K562 (cell line): Measurements from ENCODE around the gene SLC39A6. TPM values are rescaled to one million over a fixed set of nuclear protein-coding genes. Genes with fewer than 3 reads are reported as not detected.
A peak's percentile ranks its signal among the peaks of the same experiment; 100 is the strongest.

Source experiments
- ATAC-seq: fragments of 200-7000 bp; cut with Tn5 transposase; 3 replicates; pipeline ENCODE4 v1.9.1; 2020; ENCODE audit warnings: moderate library complexity
- BruUV-seq: library from RNA; stranded (reverse); fragments of 400-500 nt; replicated peaks from 2 replicates; lab custom pipeline; 2021; lab: Mats Ljungman, UMichigan
- CTCF ChIA-PET: fragments of 300-600 bp; formaldehyde crosslinking; extraction: SDS; loops from one replicate; lab custom pipeline; 2021; ENCODE audit warnings: low intra/inter-chr PET ratio; lab: Yijun Ruan, JAX
- POLR2A ChIA-PET: fragments of 300-600, 350-650 bp; sonication (Branson Sonifier 250); formaldehyde crosslinking; extraction: SDS; loops from one replicate; lab custom pipeline; 2021; ENCODE audit warnings: antibody characterized with exemption, inconsistent platforms; lab: Yijun Ruan, JAX
- DNase-seq, 4 experiments: peaks; one replicate each; pipeline versions ENCODE4 v3.0.0 to v3.0.0-alpha.2; 2011 to 2018; ENCODE audit warnings: low spot score in 3 of 4, mixed read lengths in 3 of 4; ENCODE audit errors: extremely low read depth in 1 of 4
- FAIRE-seq: peaks from 2 replicates; lab custom pipeline; 2011; peaks lifted over from hg19 to GRCh38; lab: Jason Lieb, UNC
- H2AFZ ChIP-seq: 2 replicates; pipeline ENCODE4 v1.6.0; 2011; ENCODE audit warnings: low read depth, low read length, control low read depth, inconsistent platforms
- H3K27ac ChIP-seq: fragments of 200-600 bp; 3 replicates; pipeline ENCODE4 v1.8.0; 2011; ENCODE audit warnings: low read depth, mild to moderate bottlenecking, control low read depth, inconsistent platforms, low read length, moderate library complexity, mixed read lengths; ENCODE audit errors: extremely low read depth
- H3K27me3 ChIP-seq, 2 experiments: fragments of 300-600 bp in 1 of 2; 2 replicates in 1 of 2; 3 replicates in 1 of 2; pipeline versions ENCODE4 v1.6.0 to v1.8.0; 2011; ENCODE audit warnings: inconsistent platforms in 2 of 2, low read length in 2 of 2, mild to moderate bottlenecking in 1 of 2, mixed read lengths in 1 of 2, moderate library complexity in 1 of 2; ENCODE audit not compliant: control insufficient read depth in 2 of 2, insufficient read depth in 2 of 2
- H3K36me3 ChIP-seq: fragments of 300-600 bp; 3 replicates; pipeline ENCODE4 v1.8.0; 2011; ENCODE audit warnings: mild to moderate bottlenecking, low read length, inconsistent platforms; ENCODE audit not compliant: control insufficient read depth, insufficient read depth
- H3K4me1 ChIP-seq, 2 experiments: fragments of 200-600 bp in 1 of 2; replicated peaks in 1 of 2; 2 replicates in 1 of 2; 3 replicates in 1 of 2; pipeline versions ENCODE4 v1.5.1 to v1.8.0; 2011; ENCODE audit warnings: inconsistent platforms in 2 of 2, low read length in 2 of 2, mild to moderate bottlenecking in 1 of 2, mixed read lengths in 1 of 2, moderate library complexity in 1 of 2; ENCODE audit not compliant: control insufficient read depth in 2 of 2, insufficient read depth in 2 of 2
- H3K4me2 ChIP-seq: 2 replicates; pipeline ENCODE4 v1.6.1; 2011; ENCODE audit warnings: low read length, control low read depth, inconsistent platforms, mixed read lengths; ENCODE audit not compliant: insufficient read depth
- H3K4me3 ChIP-seq: fragments of 200-600 bp; sonication (generic), shearing (Covaris generic); 2 replicates; pipeline ENCODE4 v1.5.1; 2016; ENCODE audit warnings: control low read depth, inconsistent platforms
- H3K79me2 ChIP-seq: fragments of 200-600 bp; 3 replicates; pipeline ENCODE4 v1.8.0; 2011; ENCODE audit warnings: low read length, inconsistent platforms; ENCODE audit not compliant: control insufficient read depth, insufficient read depth
- H3K9ac ChIP-seq, 2 experiments: 2 replicates each; pipeline versions ENCODE4 v1.6.0 to v1.6.1; 2011; ENCODE audit warnings: low read depth in 2 of 2, low read length in 2 of 2, control low read depth in 1 of 2, inconsistent platforms in 1 of 2, mild to moderate bottlenecking in 1 of 2, mixed read lengths in 1 of 2; ENCODE audit not compliant: insufficient read depth in 1 of 2
- H3K9me1 ChIP-seq: one replicate; pipeline ENCODE4 v1.6.0; 2011; ENCODE audit warnings: inconsistent platforms, mild to moderate bottlenecking, low read length, moderate library complexity; ENCODE audit not compliant: control insufficient read depth, insufficient read depth
- H3K9me3 ChIP-seq: replicated peaks from 2 replicates; pipeline ENCODE4 v1.5.1; 2011; ENCODE audit warnings: low read depth, low read length, inconsistent platforms; ENCODE audit not compliant: control insufficient read depth, insufficient read depth
- H4K20me1 ChIP-seq: replicated peaks from 2 replicates; pipeline ENCODE4 v1.6.1; 2011; ENCODE audit warnings: low read length, inconsistent platforms, mixed read lengths; ENCODE audit not compliant: control insufficient read depth, insufficient read depth
- ARID3A ChIP-seq: IDR thresholded peaks from 2 replicates; pipeline ENCODE4 v1.6.1; 2012; ENCODE audit warnings: low read depth, low read length, improper control_type of control experiment, borderline replicate concordance
- ARNT ChIP-seq, 2 experiments: fragments of 450-650 bp; IDR thresholded peaks; 2 replicates each; pipeline ENCODE4 v1.6.1; 2016; ENCODE audit warnings: mild to moderate bottlenecking in 1 of 2
- ATF6 ChIP-seq: sonication (generic); formaldehyde crosslinking; IDR thresholded peaks from 2 replicates; pipeline ENCODE4 v1.4.0; 2020; ENCODE audit warnings: mild to moderate bottlenecking, missing genetic modification reagents
- E2F4 ChIP-seq: sonication (generic); formaldehyde crosslinking; IDR thresholded peaks from 2 replicates; pipeline ENCODE4 v1.8.0; 2022; ENCODE audit warnings: mild to moderate bottlenecking, low read depth, missing genetic modification reagents
- EZH2 ChIP-seq: IDR thresholded peaks from 2 replicates; pipeline ENCODE4 v1.6.1; 2012; ENCODE audit warnings: low read depth, mild to moderate bottlenecking, inconsistent platforms, low read length, borderline replicate concordance
- GTF2F1 ChIP-seq: IDR thresholded peaks from 2 replicates; pipeline ENCODE4 v1.6.1; 2011; ENCODE audit warnings: low read depth, low read length, improper control_type of control experiment
- MLLT1 ChIP-seq, 2 experiments: fragments of 450-650 bp; IDR thresholded peaks; 2 replicates each; pipeline ENCODE4 v1.6.1; 2016
- ZNF764 ChIP-seq: fragments of 250-450 bp; sonication (Bioruptor Pico); IDR thresholded peaks from 2 replicates; pipeline ENCODE4 v1.4.0; 2020; ENCODE audit warnings: low read depth, mild to moderate bottlenecking, moderate library complexity
- WGBS: fragments of 100-300 bp; shearing (Covaris generic); methylation state at CpG from one replicate; pipeline ENCODE4 v1.1.6; 2016; ENCODE audit warnings: low coverage, mixed read lengths; ENCODE audit not compliant: insufficient coverage; ENCODE audit errors: missing lambda C conversion rate; 5-methylcytosine and 5-hydroxymethylcytosine counted together
- in situ Hi-C: fragments of 300-500 bp; cut with MboI; formaldehyde crosslinking; loops from 4 replicates; pipeline ENCODE4 v1.15.0; 2018; ENCODE audit warnings: inconsistent platforms, mixed read lengths
- intact Hi-C: fragments of 100-400 bp; cut with micrococcal nuclease; formaldehyde crosslinking; loops from 2 replicates; pipeline ENCODE4 v1.14.2; 2022
- polyA plus RNA-seq, 8 experiments: library from polyadenylated mRNA; depleted of rRNA in 4 of 8; stranded (reverse) in 5 of 8; unstranded in 3 of 8; fragments of >200 nt; fragmentation: Nextera tagmentation in 2 of 8; fragmentation: Illumina TruSeq in 1 of 8; extraction: Ambion mirVana in 2 of 8; extraction: Trizol in 1 of 8; gene quantifications; 2 replicates each; pipeline versions ENCODE4 v1.2.1 to v1.2.3, GENCODE V29; 2011 to 2014; ENCODE audit warnings: inconsistent platforms in 1 of 8, missing spikeins in 1 of 8
- total RNA-seq, 7 experiments: library from RNA; depleted of rRNA in 6 of 7; stranded (reverse); fragments of >200 nt in 6 of 7; fragmentation: Illumina TruSeq in 2 of 7; extraction: Trizol in 2 of 7; gene quantifications; 2 replicates each; pipeline versions ENCODE4 v1.2.1 to v1.2.3, GENCODE V29; 2011 to 2021; ENCODE audit warnings: low replicate concordance in 1 of 7

The SLC39A6 gene
- total and polyA plus RNA-seq, 9 of the 15 experiments (the other 6 are each of a cell fraction or from before 2014, with no cell fraction given) = 5.6 to 23.8 (median 17.4) TPM

GRCh38 chr18:36086186-36086585 lies 43.0 kb downstream of the SLC39A6 start:
- H3K9me1 ChIP-seq = no peaks in the 10 kb centered on the region
- intact Hi-C loops (no loop called here), in situ Hi-C loops (loop anchor here (10.0 kb wide), 1 partner anchor 489 kb away; no protein-coding TSS in a partner anchor)
- H3K79me2 ChIP-seq = no peaks in the 10 kb centered on the region
- H2AFZ ChIP-seq = no peak overlapping the region
- POLR2A ChIA-PET = interaction anchor here (0.6 to 1.7 kb wide), 8 partner anchors 11 to 201 kb away, joined by 3 to 5 read pairs (median 4); partner anchors contain the start of gene RPRD1A
- WGBS = 0% methylated on average over 8 of the region's 8 CpGs
- H3K36me3 ChIP-seq = no peaks in the 10 kb centered on the region
- no peak overlapping the region for H3K4me3 ChIP-seq
- FAIRE-seq = no peak
- peaks cover 12 to 18% of the 10 kb centered on the region in 2 experiments for H3K27me3 ChIP-seq
- CTCF ChIA-PET = no interaction called here
- no peak for DNase-seq
- no peak overlapping the region for H3K4me2 ChIP-seq
- no peak overlapping the region for H3K27ac ChIP-seq
- ATAC-seq = peak; percentile 11; the same call in 1 of the 3 replicates
- no TSS peak for BruUV-seq
- H3K9me3 ChIP-seq = no peaks in the 10 kb centered on the region
- no peak overlapping the region for H3K9ac ChIP-seq
- peaks cover 0 to 8% of the 10 kb centered on the region in 2 experiments; a peak in 1 of 5 replicates for H3K4me1 ChIP-seq
- H4K20me1 ChIP-seq = no peaks in the 10 kb centered on the region
- no peak for TF ChIP-seq E2F4
- no peak for TF ChIP-seq MLLT1 (IDR thresholded peaks at IDR 0.05)
- TF ChIP-seq ARID3A = no peak
- TF ChIP-seq ZNF764 (CRISPR knock-in tag) = no peak
- no peak for TF ChIP-seq ARNT (IDR thresholded peaks at IDR 0.05)
- TF ChIP-seq ATF6 (CRISPR knock-in tag) = no peak
- no peak for TF ChIP-seq EZH2
- no peak for TF ChIP-seq GTF2F1
